ENCODE measurements around the gene GPR87.

DNA sequence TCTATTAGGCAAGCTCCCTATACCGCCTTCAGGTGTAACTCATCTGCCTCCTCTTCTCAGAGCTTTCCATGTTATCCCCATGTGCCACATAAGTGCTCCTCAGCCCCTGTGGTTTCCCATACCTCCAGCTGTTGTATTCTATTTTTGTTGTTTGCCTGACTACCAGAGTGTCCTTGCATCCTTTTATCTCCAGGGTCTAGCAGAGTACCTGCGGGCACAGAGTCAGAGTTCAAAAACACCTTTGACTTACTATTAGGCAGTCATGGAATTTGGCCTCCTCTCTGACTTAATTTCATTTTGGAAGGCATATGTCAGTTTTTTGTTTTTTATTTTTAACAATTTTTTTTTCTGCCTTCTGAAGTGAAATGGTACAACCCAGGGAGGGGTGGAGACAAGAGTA is 7.1 kb downstream of the GPR87 start:
- TF ChIP-seq, protein P1, sequence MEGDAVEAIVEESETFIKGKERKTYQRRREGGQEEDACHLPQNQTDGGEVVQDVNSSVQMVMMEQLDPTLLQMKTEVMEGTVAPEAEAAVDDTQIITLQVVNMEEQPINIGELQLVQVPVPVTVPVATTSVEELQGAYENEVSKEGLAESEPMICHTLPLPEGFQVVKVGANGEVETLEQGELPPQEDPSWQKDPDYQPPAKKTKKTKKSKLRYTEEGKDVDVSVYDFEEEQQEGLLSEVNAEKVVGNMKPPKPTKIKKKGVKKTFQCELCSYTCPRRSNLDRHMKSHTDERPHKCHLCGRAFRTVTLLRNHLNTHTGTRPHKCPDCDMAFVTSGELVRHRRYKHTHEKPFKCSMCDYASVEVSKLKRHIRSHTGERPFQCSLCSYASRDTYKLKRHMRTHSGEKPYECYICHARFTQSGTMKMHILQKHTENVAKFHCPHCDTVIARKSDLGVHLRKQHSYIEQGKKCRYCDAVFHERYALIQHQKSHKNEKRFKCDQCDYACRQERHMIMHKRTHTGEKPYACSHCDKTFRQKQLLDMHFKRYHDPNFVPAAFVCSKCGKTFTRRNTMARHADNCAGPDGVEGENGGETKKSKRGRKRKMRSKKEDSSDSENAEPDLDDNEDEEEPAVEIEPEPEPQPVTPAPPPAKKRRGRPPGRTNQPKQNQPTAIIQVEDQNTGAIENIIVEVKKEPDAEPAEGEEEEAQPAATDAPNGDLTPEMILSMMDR (conservative IDR thresholded peaks at IDR 0.05): no peak
- no peak for TF ChIP-seq EZH2 (IDR thresholded peaks at IDR 0.05; ENCODE audit: low read depth)

Measured in PC-9 (cell line).